Endothelial cell of umbilical vein (primary cell): Measurements from ENCODE around the gene ZNF311. TPM values are rescaled to one million over a fixed set of nuclear protein-coding genes. Genes with fewer than 3 reads are reported as not detected.
A peak's percentile ranks its signal among the peaks of the same experiment; 100 is the strongest.

Experiments used
- BruUV-seq: library from RNA; stranded (reverse); fragments of 400-500 nt; replicated peaks from 2 replicates; lab custom pipeline; 2021; lab: Mats Ljungman, UMichigan
- CTCF ChIA-PET: fragments of 300-600, 350-600 bp; sonication (Branson Sonifier 250); formaldehyde crosslinking; loops from one replicate; lab custom pipeline; 2021; ENCODE audit warnings: antibody characterized with exemption, inconsistent platforms; lab: Charles Lee
- POLR2A ChIA-PET: fragments of 300-600, 350-600 bp; sonication (Branson Sonifier 250); formaldehyde crosslinking; loops from one replicate; lab custom pipeline; 2021; ENCODE audit warnings: antibody characterized with exemption, inconsistent platforms; lab: Charles Lee
- DNase-seq: peaks from one replicate; pipeline ENCODE4 v3.0.0-alpha.2; 2011; ENCODE audit warnings: low read depth, low spot score
- FAIRE-seq: peaks from 2 replicates; lab custom pipeline; 2011; peaks lifted over from hg19 to GRCh38; lab: Jason Lieb, UNC
- H2AFZ ChIP-seq: 2 replicates; pipeline ENCODE4 v1.6.0; 2012; ENCODE audit warnings: low read depth, low read length, control low read depth, inconsistent platforms
- H3K27ac ChIP-seq: 2 replicates; pipeline ENCODE4 v1.5.1; 2011; ENCODE audit warnings: low read depth, mild to moderate bottlenecking, control low read depth, low read length, moderate library complexity; ENCODE audit not compliant: insufficient read depth
- H3K27me3 ChIP-seq, 2 experiments: 2 replicates each; pipeline versions ENCODE4 v1.6.0 to v1.6.1; 2011; ENCODE audit warnings: low read length in 2 of 2, mixed read lengths in 1 of 2; ENCODE audit not compliant: control insufficient read depth in 2 of 2, insufficient read depth in 2 of 2
- H3K36me3 ChIP-seq, 2 experiments: 2 replicates in 1 of 2; 3 replicates in 1 of 2; pipeline ENCODE4 v1.5.1; 2011; ENCODE audit warnings: low read length in 2 of 2, mild to moderate bottlenecking in 1 of 2, moderate library complexity in 1 of 2; ENCODE audit not compliant: control insufficient read depth in 2 of 2, insufficient read depth in 2 of 2; ENCODE audit errors: extremely low read depth in 1 of 2
- H3K4me1 ChIP-seq: 3 replicates; pipeline ENCODE4 v1.5.1; 2011; ENCODE audit warnings: mild to moderate bottlenecking, low read length; ENCODE audit not compliant: control insufficient read depth, insufficient read depth; ENCODE audit errors: extremely low read depth
- H3K4me2 ChIP-seq: 2 replicates; pipeline ENCODE4 v1.6.1; 2011; ENCODE audit warnings: low read length, control low read depth, mixed read lengths; ENCODE audit not compliant: insufficient read depth
- H3K4me3 ChIP-seq, 3 experiments: fragments of 200-600 bp in 1 of 3; sonication (generic), shearing (Covaris generic) in 1 of 3; replicated peaks in 1 of 3; 2 replicates each; pipeline ENCODE4 v1.5.1; 2011 to 2016; ENCODE audit warnings: control low read depth in 3 of 3, low read length in 3 of 3, mild to moderate bottlenecking in 2 of 3, inconsistent platforms in 1 of 3, low read depth in 1 of 3, moderate library complexity in 1 of 3; ENCODE audit not compliant: insufficient read depth in 1 of 3
- H3K79me2 ChIP-seq: 2 replicates; pipeline ENCODE4 v1.6.0; 2012; ENCODE audit warnings: low read length, inconsistent platforms; ENCODE audit not compliant: control insufficient read depth, insufficient read depth
- H3K9ac ChIP-seq: replicated peaks from 2 replicates; pipeline ENCODE3; 2011; ENCODE audit warnings: low read length, control low read depth; ENCODE audit not compliant: insufficient read depth; ENCODE audit errors: extremely low read depth
- H3K9me1 ChIP-seq: replicated peaks from 3 replicates; pipeline ENCODE4 v1.6.0; 2011; ENCODE audit warnings: mild to moderate bottlenecking, low read length; ENCODE audit not compliant: control insufficient read depth, insufficient read depth; ENCODE audit errors: extremely low read depth
- H3K9me3 ChIP-seq: replicated peaks from 2 replicates; pipeline ENCODE4 v1.5.1; 2012; ENCODE audit warnings: low read length, inconsistent platforms; ENCODE audit not compliant: control insufficient read depth, insufficient read depth
- H4K20me1 ChIP-seq: replicated peaks from 2 replicates; pipeline ENCODE3; 2011; ENCODE audit warnings: mild to moderate bottlenecking, low read length; ENCODE audit not compliant: control insufficient read depth, insufficient read depth; ENCODE audit errors: extremely low read depth
- EZH2 ChIP-seq: IDR thresholded peaks from 2 replicates; pipeline ENCODE4 v1.6.1; 2012; ENCODE audit warnings: borderline replicate concordance, low read depth, mild to moderate bottlenecking, moderate library complexity, low read length, inconsistent platforms; ENCODE audit not compliant: severe bottlenecking
- FOS ChIP-seq: IDR thresholded peaks from 2 replicates; pipeline ENCODE4 v1.6.1; 2011; ENCODE audit warnings: mild to moderate bottlenecking, low read length, moderate library complexity, borderline replicate concordance; ENCODE audit not compliant: insufficient read depth
- GATA2 ChIP-seq: IDR thresholded peaks from 2 replicates; pipeline ENCODE4 v1.7.0; 2011; ENCODE audit warnings: low read depth, mild to moderate bottlenecking, moderate library complexity, mixed read lengths, low read length; ENCODE audit not compliant: insufficient read length, insufficient read depth
- JUN ChIP-seq: IDR thresholded peaks from 2 replicates; pipeline ENCODE4 v1.6.1; 2011; ENCODE audit warnings: borderline replicate concordance, low read depth; ENCODE audit not compliant: insufficient read length, insufficient read depth
- MYC ChIP-seq: IDR thresholded peaks from one replicate; pipeline ENCODE4 v1.6.1; 2011; ENCODE audit warnings: mild to moderate bottlenecking, low read depth, low read length
- POLR2A ChIP-seq: IDR thresholded peaks from 2 replicates; pipeline ENCODE4 v1.6.1; 2012; ENCODE audit warnings: low read depth, mild to moderate bottlenecking, control low read depth, low read length
- POLR2AphosphoS5 ChIP-seq: IDR thresholded peaks from 2 replicates; pipeline ENCODE4 v1.6.1; 2012; ENCODE audit warnings: low read depth, mild to moderate bottlenecking, control low read depth, low read length, moderate library complexity; ENCODE audit not compliant: insufficient read depth
- dilution Hi-C: fragments of 300-500 bp; cut with MboI; formaldehyde crosslinking; loops from one replicate; pipeline ENCODE4 v1.15.0; 2019; ENCODE audit warnings: low sequenced_read_pairs; ENCODE audit not compliant: extremely low pct_ligation_motif_present
- intact Hi-C: fragments of 100-400 bp; cut with micrococcal nuclease; formaldehyde crosslinking; loops from one replicate; pipeline ENCODE4 v1.10.0; 2022
- polyA plus RNA-seq, 4 experiments: library from polyadenylated mRNA; depleted of rRNA in 3 of 4; stranded (reverse) in 3 of 4; unstranded in 1 of 4; fragments of >200 nt; gene quantifications; 2 replicates each; pipeline versions ENCODE4 v1.2.1 to v1.2.3, GENCODE V29; 2011 to 2012; ENCODE audit warnings: missing spikeins in 1 of 4
- total RNA-seq: library from RNA; stranded (reverse); gene quantifications from 2 replicates; pipeline ENCODE4 v1.2.3, GENCODE V29; 2021
- TF ChIP-seq, protein P1 (sequence below): IDR thresholded peaks from 2 replicates; pipeline ENCODE4 v1.6.1; 2011; ENCODE audit not compliant: insufficient read depth, insufficient read length
- TF ChIP-seq, protein P2 (sequence below), 2 donors: IDR thresholded peaks; 1 replicate in 1 of 2; 2 replicates in 1 of 2; pipeline ENCODE4 v1.5.1; 2011; ENCODE audit warnings: low read length in 2 of 2, mild to moderate bottlenecking in 2 of 2, moderate library complexity in 2 of 2, control low read depth in 1 of 2, inconsistent platforms in 1 of 2, low read depth in 1 of 2; ENCODE audit not compliant: insufficient read depth in 1 of 2; ENCODE audit errors: extremely low read depth in 1 of 2

Gene ZNF311
- total and polyA plus RNA-seq, 2 donors (not counting 3 experiments of a cell fraction or from before 2014, with no cell fraction given) = 0.26 to 0.35 TPM

DNA sequence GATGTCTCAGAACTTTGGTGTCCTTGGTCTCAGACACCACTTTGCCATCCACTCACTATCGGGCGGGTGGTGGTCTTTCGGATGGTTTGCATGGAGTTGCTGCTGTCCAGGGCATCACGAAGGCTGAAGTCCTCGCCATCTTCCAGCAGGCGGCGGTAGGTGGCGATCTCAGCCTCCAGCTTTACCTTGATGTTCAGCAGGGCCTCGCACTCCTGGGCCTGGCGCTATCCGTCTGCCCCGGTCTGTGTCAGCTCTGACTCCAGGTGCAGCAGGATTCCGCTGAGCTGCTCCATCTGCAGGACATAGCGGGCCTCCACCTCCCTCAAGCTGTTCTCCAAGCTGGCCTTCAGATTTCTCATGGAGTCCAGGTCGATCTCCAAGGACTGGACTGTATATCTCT, 36.0 kb downstream of the ZNF311 start:
- no peak for FAIRE-seq
- no TSS peak for BruUV-seq
- intact Hi-C loops = loop anchor here (1.0 kb wide), 1 partner anchor 48 kb away; no protein-coding TSS in a partner anchor

DNA sequence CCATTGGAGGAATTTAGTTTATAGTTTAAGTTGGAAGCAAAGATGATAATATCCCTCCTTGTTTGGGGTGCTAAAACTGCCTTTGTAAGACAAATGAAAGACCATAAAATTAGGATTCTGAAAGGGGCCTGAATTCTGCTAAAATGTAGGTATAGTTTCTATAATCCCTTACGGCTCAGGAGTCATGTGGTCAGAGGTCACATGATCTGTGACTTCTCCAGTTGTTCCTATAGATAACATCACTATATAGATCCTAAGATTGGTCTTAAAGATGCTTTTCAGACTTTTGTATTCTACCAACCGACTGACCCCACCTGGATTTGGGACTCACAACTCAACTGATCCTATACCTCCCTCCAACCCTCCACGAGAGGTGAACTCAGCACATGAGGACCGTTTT, 36.6 kb downstream of the ZNF311 start:
- dilution Hi-C loops (no loop called here), intact Hi-C loops (no loop called here)
- Histone ChIP-seq H3K4me2 (no peak overlapping the region), H3K9ac (no peak overlapping the region), H3K27ac (no peak overlapping the region), H3K79me2 (no peaks in the 10 kb centered on the region), H3K9me1 (no peaks in the 10 kb centered on the region), H3K9me3 (no peaks in the 10 kb centered on the region), H2AFZ (no peak overlapping the region), H4K20me1 (no peaks in the 10 kb centered on the region), H3K4me1 (no peaks in the 10 kb centered on the region), H3K4me3 (no peak overlapping the region), H3K36me3 (no peaks in the 10 kb centered on the region), H3K27me3 (no peaks in the 10 kb centered on the region)
- CTCF ChIA-PET = interaction anchor here (1.5 to 2.5 kb wide), 2 partner anchors 13 to 48 kb away, joined by 9 to 12 read pairs; no protein-coding TSS in a partner anchor
- FAIRE-seq = no peak
- POLR2A ChIA-PET = no interaction called here
- TF ChIP-seq, protein P1, sequence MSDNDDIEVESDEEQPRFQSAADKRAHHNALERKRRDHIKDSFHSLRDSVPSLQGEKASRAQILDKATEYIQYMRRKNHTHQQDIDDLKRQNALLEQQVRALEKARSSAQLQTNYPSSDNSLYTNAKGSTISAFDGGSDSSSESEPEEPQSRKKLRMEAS = no peak
- TF ChIP-seq GATA2 = no peak
- TF ChIP-seq EZH2 = no peak
- no peak for TF ChIP-seq JUN
- TF ChIP-seq FOS = no peak
- TF ChIP-seq, protein P2, sequence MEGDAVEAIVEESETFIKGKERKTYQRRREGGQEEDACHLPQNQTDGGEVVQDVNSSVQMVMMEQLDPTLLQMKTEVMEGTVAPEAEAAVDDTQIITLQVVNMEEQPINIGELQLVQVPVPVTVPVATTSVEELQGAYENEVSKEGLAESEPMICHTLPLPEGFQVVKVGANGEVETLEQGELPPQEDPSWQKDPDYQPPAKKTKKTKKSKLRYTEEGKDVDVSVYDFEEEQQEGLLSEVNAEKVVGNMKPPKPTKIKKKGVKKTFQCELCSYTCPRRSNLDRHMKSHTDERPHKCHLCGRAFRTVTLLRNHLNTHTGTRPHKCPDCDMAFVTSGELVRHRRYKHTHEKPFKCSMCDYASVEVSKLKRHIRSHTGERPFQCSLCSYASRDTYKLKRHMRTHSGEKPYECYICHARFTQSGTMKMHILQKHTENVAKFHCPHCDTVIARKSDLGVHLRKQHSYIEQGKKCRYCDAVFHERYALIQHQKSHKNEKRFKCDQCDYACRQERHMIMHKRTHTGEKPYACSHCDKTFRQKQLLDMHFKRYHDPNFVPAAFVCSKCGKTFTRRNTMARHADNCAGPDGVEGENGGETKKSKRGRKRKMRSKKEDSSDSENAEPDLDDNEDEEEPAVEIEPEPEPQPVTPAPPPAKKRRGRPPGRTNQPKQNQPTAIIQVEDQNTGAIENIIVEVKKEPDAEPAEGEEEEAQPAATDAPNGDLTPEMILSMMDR (IDR thresholded peaks at IDR 0.05; ENCODE audit: extremely low read depth in 1 of 2, insufficient read depth in 1 of 2, low read depth in 1 of 2, low read length in 2 of 2) = no peak
- no peak for TF ChIP-seq POLR2A
- no peak for TF ChIP-seq MYC
- TF ChIP-seq POLR2AphosphoS5 = no peak
- DNase-seq = no peak
- no TSS peak for BruUV-seq

More for the DNA sequence above, 36.0 kb downstream of the ZNF311 start:
- CTCF ChIA-PET = interaction anchor here (1.5 to 2.5 kb wide), 3 partner anchors 12 to 47 kb away, joined by 3 to 12 read pairs (median 9); no protein-coding TSS in a partner anchor
- TF ChIP-seq, protein P2 (IDR thresholded peaks at IDR 0.05; ENCODE audit: extremely low read depth in 1 of 2, insufficient read depth in 1 of 2, low read depth in 1 of 2, low read length in 2 of 2) = peak in 1 of 2 donors; percentile 22
- no peak for TF ChIP-seq JUN
- no peak overlapping the region for H3K4me3 ChIP-seq
- H3K36me3 ChIP-seq = no peaks in the 10 kb centered on the region
- H3K4me1 ChIP-seq = no peaks in the 10 kb centered on the region
- no peaks in the 10 kb centered on the region for H3K79me2 ChIP-seq
- no peaks in the 10 kb centered on the region for H3K27me3 ChIP-seq
- H3K9ac ChIP-seq = no peak overlapping the region
- POLR2A ChIA-PET = no interaction called here
- no peak overlapping the region for H2AFZ ChIP-seq
- dilution Hi-C loops = no loop called here
- H3K9me3 ChIP-seq = no peaks in the 10 kb centered on the region
- H4K20me1 ChIP-seq = no peaks in the 10 kb centered on the region
- no peak overlapping the region for H3K4me2 ChIP-seq
- no peak overlapping the region for H3K27ac ChIP-seq
- no peaks in the 10 kb centered on the region for H3K9me1 ChIP-seq
- DNase-seq = no peak
